IMR-90 (cell line): ENCODE results near the gene EVPL. TPM values are rescaled to one million over a fixed set of nuclear protein-coding genes. Genes with fewer than 3 reads are reported as not detected.

Experiments
- ATAC-seq: fragments of 200-7000 bp; cut with Tn5 transposase; 2 replicates; pipeline ENCODE4 v1.9.1; 2020; ENCODE audit warnings: low read depth, mild to moderate bottlenecking, moderate library complexity
- BruUV-seq: library from RNA; stranded (reverse); fragments of 400-500 nt; replicated peaks from 2 replicates; lab custom pipeline; 2021; lab: Mats Ljungman, UMichigan
- CTCF ChIA-PET: fragments of 300-600 bp; formaldehyde crosslinking; extraction: SDS; loops from one replicate; lab custom pipeline; 2021; ENCODE audit warnings: antibody characterized with exemption; lab: Yijun Ruan, JAX
- POLR2A ChIA-PET: fragments of 300-600 bp; sonication (Branson Sonifier 250); formaldehyde crosslinking; loops from one replicate; lab custom pipeline; 2022; ENCODE audit warnings: antibody characterized with exemption; ENCODE audit not compliant: unreplicated experiment; lab: Charles Lee
- DNase-seq: peaks from one replicate; pipeline ENCODE4 v3.0.0; 2013
- H2AFZ ChIP-seq: replicated peaks from 2 replicates; pipeline ENCODE3; 2013; ENCODE audit warnings: low read length, mild to moderate bottlenecking; ENCODE audit not compliant: poor library complexity
- H2AK5ac ChIP-seq: 2 replicates; pipeline ENCODE4 v1.6.1; 2013; ENCODE audit warnings: low read depth, low read length, inconsistent platforms
- H2AK9ac ChIP-seq: replicated peaks from 2 replicates; pipeline ENCODE3; 2013; ENCODE audit warnings: mild to moderate bottlenecking, low read depth, low read length, moderate library complexity; ENCODE audit not compliant: poor library complexity
- H2BK120ac ChIP-seq: 2 replicates; pipeline ENCODE4 v1.6.1; 2013; ENCODE audit warnings: low read depth, low read length, inconsistent platforms
- H2BK15ac ChIP-seq: 3 replicates; pipeline ENCODE4 v1.6.1; 2013; ENCODE audit warnings: low read depth, low read length, inconsistent platforms
- H2BK20ac ChIP-seq: 2 replicates; pipeline ENCODE4 v1.6.1; 2013; ENCODE audit warnings: low read depth, mild to moderate bottlenecking, inconsistent platforms, low read length, moderate library complexity
- H2BK5ac ChIP-seq: 2 replicates; pipeline ENCODE4 v1.6.1; 2013; ENCODE audit warnings: mild to moderate bottlenecking, low read depth, low read length, inconsistent platforms; ENCODE audit not compliant: poor library complexity, severe bottlenecking
- H3K14ac ChIP-seq: replicated peaks from 2 replicates; pipeline ENCODE4 v1.6.1; 2013; ENCODE audit warnings: low read depth, low read length, inconsistent platforms
- H3K18ac ChIP-seq: 2 replicates; pipeline ENCODE4 v1.6.1; 2013; ENCODE audit warnings: low read depth, low read length, control low read depth
- H3K23ac ChIP-seq: 2 replicates; pipeline ENCODE4 v1.6.1; 2013; ENCODE audit warnings: low read depth, low read length, inconsistent platforms
- H3K27ac ChIP-seq: 2 replicates; pipeline ENCODE4 v1.5.1; 2013; ENCODE audit warnings: mild to moderate bottlenecking, control low read depth, low read length; ENCODE audit not compliant: insufficient read depth
- H3K27me3 ChIP-seq: 2 replicates; pipeline ENCODE4 v1.6.1; 2013; ENCODE audit warnings: low read length; ENCODE audit not compliant: control insufficient read depth, insufficient read depth
- H3K36me3 ChIP-seq: 2 replicates; pipeline ENCODE4 v1.6.1; 2013; ENCODE audit warnings: low read length, mixed read lengths; ENCODE audit not compliant: control insufficient read depth, insufficient read depth
- H3K4ac ChIP-seq: 2 replicates; pipeline ENCODE4 v1.6.1; 2013; ENCODE audit warnings: low read depth, low read length, inconsistent platforms
- H3K4me1 ChIP-seq: 2 replicates; pipeline ENCODE4 v1.6.1; 2013; ENCODE audit warnings: low read length, mixed read lengths; ENCODE audit not compliant: control insufficient read depth, insufficient read depth
- H3K4me2 ChIP-seq: 2 replicates; pipeline ENCODE4 v1.6.1; 2013; ENCODE audit warnings: low read depth, mild to moderate bottlenecking, control low read depth, low read length, moderate library complexity
- H3K4me3 ChIP-seq: 2 replicates; pipeline ENCODE4 v1.5.1; 2013; ENCODE audit warnings: low read depth, mild to moderate bottlenecking, control low read depth, low read length, moderate library complexity; ENCODE audit not compliant: insufficient read depth
- H3K56ac ChIP-seq: 2 replicates; pipeline ENCODE4 v1.6.1; 2013; ENCODE audit warnings: low read length, inconsistent platforms; ENCODE audit not compliant: insufficient read depth; ENCODE audit errors: extremely low read depth
- H3K79me1 ChIP-seq, 2 experiments: 2 replicates each; pipeline ENCODE4 v1.6.1; 2013; ENCODE audit warnings: low read length in 2 of 2, inconsistent platforms in 1 of 2, low read depth in 1 of 2
- H3K9ac ChIP-seq: 2 replicates; pipeline ENCODE4 v1.6.1; 2013; ENCODE audit warnings: low read depth, low read length, control low read depth
- H3K9me1 ChIP-seq: 2 replicates; pipeline ENCODE4 v1.6.1; 2013; ENCODE audit warnings: low read length, inconsistent platforms; ENCODE audit not compliant: insufficient read depth
- H3K9me3 ChIP-seq: 2 replicates; pipeline ENCODE4 v1.6.1; 2013; ENCODE audit warnings: low read length; ENCODE audit not compliant: control insufficient read depth, insufficient read depth
- H4K20me1 ChIP-seq: 2 replicates; pipeline ENCODE4 v1.6.1; 2013; ENCODE audit warnings: low read length, inconsistent platforms; ENCODE audit not compliant: insufficient read depth
- H4K5ac ChIP-seq: 2 replicates; pipeline ENCODE4 v1.6.1; 2013; ENCODE audit warnings: mild to moderate bottlenecking, low read depth, low read length, control low read depth
- H4K8ac ChIP-seq, 2 experiments: 2 replicates each; pipeline ENCODE4 v1.6.1; 2013; ENCODE audit warnings: low read depth in 2 of 2, low read length in 2 of 2, control low read depth in 1 of 2, inconsistent platforms in 1 of 2
- H4K91ac ChIP-seq: 2 replicates; pipeline ENCODE4 v1.6.1; 2013; ENCODE audit warnings: low read depth, low read length, inconsistent platforms; ENCODE audit not compliant: insufficient read depth
- BHLHE40 ChIP-seq: fragments of 150-350 bp; IDR thresholded peaks from 2 replicates; pipeline ENCODE4 v1.6.1; 2016; ENCODE audit warnings: mild to moderate bottlenecking, low read depth, low read length
- CEBPB ChIP-seq: IDR thresholded peaks from 2 replicates; pipeline ENCODE4 v1.6.1; 2012; ENCODE audit warnings: low read depth, low read length, improper control_type of control experiment
- CHD1 ChIP-seq: IDR thresholded peaks from 2 replicates; pipeline ENCODE4 v1.6.1; 2012; ENCODE audit warnings: low read depth, low read length, improper control_type of control experiment
- CTCF ChIP-seq: conservative IDR thresholded peaks from 2 replicates; pipeline ENCODE4 v1.5.1; 2012; ENCODE audit warnings: mild to moderate bottlenecking, low read depth, low read length, improper control_type of control experiment
- ELK1 ChIP-seq: fragments of 150-350 bp; IDR thresholded peaks from 2 replicates; pipeline ENCODE4 v1.6.1; 2016; ENCODE audit warnings: low read depth, mild to moderate bottlenecking, low read length, moderate library complexity, borderline replicate concordance
- FOS ChIP-seq: fragments of 150-350 bp; IDR thresholded peaks from 2 replicates; pipeline ENCODE4 v1.6.1; 2016; ENCODE audit warnings: low read depth, low read length
- MAZ ChIP-seq: IDR thresholded peaks from 2 replicates; pipeline ENCODE4 v1.6.1; 2012; ENCODE audit warnings: low read depth, mild to moderate bottlenecking, low read length, improper control_type of control experiment, moderate library complexity, borderline replicate concordance
- RAD21 ChIP-seq: IDR thresholded peaks from 2 replicates; pipeline ENCODE4 v1.6.1; 2012; ENCODE audit warnings: low read length, improper control_type of control experiment
- RFX5 ChIP-seq: IDR thresholded peaks from 2 replicates; pipeline ENCODE4 v1.8.0; 2012; ENCODE audit warnings: low read depth, mild to moderate bottlenecking, low read length, moderate library complexity
- SMC3 ChIP-seq: fragments of 150-350 bp; IDR thresholded peaks from 2 replicates; pipeline ENCODE4 v1.6.1; 2016; ENCODE audit warnings: low read depth, mild to moderate bottlenecking, antibody characterized with exemption, low read length, moderate library complexity
- WGBS, 2 experiments: methylation state at CpG; one replicate each; pipeline versions ENCODE4 v1.1.5 to v1.1.7; 2013; ENCODE audit warnings: missing lambda C conversion rate in 2 of 2; ENCODE audit not compliant: insufficient read length in 1 of 2; ENCODE audit errors: extremely low coverage in 2 of 2; 5-methylcytosine and 5-hydroxymethylcytosine counted together
- dilution Hi-C: fragments of 300-500 bp; cut with HindIII; formaldehyde crosslinking; loops from one replicate; pipeline ENCODE4 v1.14.3; 2018; ENCODE audit warnings: low sequenced_read_pairs; ENCODE audit not compliant: unreplicated experiment
- in situ Hi-C: fragments of 300-500 bp; cut with MboI; formaldehyde crosslinking; loops from 3 replicates; pipeline ENCODE4 v1.14.3; 2019; ENCODE audit warnings: low sequenced_read_pairs, inconsistent platforms, mixed read lengths
- intact Hi-C: fragments of 100-400 bp; cut with micrococcal nuclease; formaldehyde crosslinking; loops from 2 replicates; pipeline ENCODE4 v1.10.0; 2022
- polyA plus RNA-seq, 3 experiments: library from polyadenylated mRNA; depleted of rRNA; stranded (reverse); fragments of >200 nt; gene quantifications; 2 replicates each; pipeline ENCODE4 v1.2.3, GENCODE V29; 2012; ENCODE audit warnings: low replicate concordance in 1 of 3
- total RNA-seq: library from RNA; depleted of rRNA; stranded (reverse); fragments of >200 nt; gene quantifications from 2 replicates; pipeline ENCODE4 v1.2.3, GENCODE V29; 2012

EVPL gene
- total and polyA plus RNA-seq, 2 of the 4 experiments (the other 2 are of a cell fraction): not detected

- no peak for TF ChIP-seq CEBPB
Measured at GRCh38 chr17:76000755-76001521, 26.2 kb downstream of the EVPL start, which contains the start of gene CDK3 (continued).

GRCh38 chr17:76000016-76000754 lies 26.9 kb downstream of the EVPL start:
- DNase-seq: peak; percentile 16

More at GRCh38 chr17:76000016-76000754, 26.9 kb downstream of the EVPL start:
- no peak overlapping the region for H4K5ac ChIP-seq
- no peak overlapping the region for H3K14ac ChIP-seq
- no peak overlapping the region for H4K91ac ChIP-seq
- no peak overlapping the region for H3K4ac ChIP-seq
- H2AK5ac ChIP-seq: no peak overlapping the region
- no peak overlapping the region for H3K56ac ChIP-seq
- H3K27me3 ChIP-seq: no peaks in the 10 kb centered on the region
- no peak overlapping the region for H2BK120ac ChIP-seq
- WGBS, 2 experiments: 81% methylated on average over 5 of the region's 31 CpGs; no CpG with 5 or more reads in 1 of the 2 experiments
- TF ChIP-seq CEBPB: no peak
- no peak for TF ChIP-seq FOS
- TF ChIP-seq MAZ: no peak
- TF ChIP-seq RAD21: peak; percentile 65
- no peak for TF ChIP-seq RFX5
- no peak for TF ChIP-seq CHD1
- peak; percentile 66 for TF ChIP-seq CTCF
- TF ChIP-seq BHLHE40: no peak
- TF ChIP-seq SMC3: peak; percentile 41; the same call in 1 of the 2 replicates
- TF ChIP-seq ELK1: no peak
- no peak overlapping the region for H3K23ac ChIP-seq
- no peak overlapping the region for H4K8ac ChIP-seq
- no peak overlapping the region for H2BK5ac ChIP-seq
- in situ Hi-C loops: no loop called here
- dilution Hi-C loops: no loop called here
- BruUV-seq: no TSS peak
- no peaks in the 10 kb centered on the region for H3K9me3 ChIP-seq
- H3K4me2 ChIP-seq: no peak overlapping the region
- no peak overlapping the region for H2AK9ac ChIP-seq
- peaks cover 11% of the 10 kb centered on the region for H3K4me1 ChIP-seq
- ATAC-seq: peak; percentile 72
- CTCF ChIA-PET: interaction anchor here (0.6 to 1.3 kb wide), 2 partner anchors 95 to 394 kb away, joined by 4 read pairs; no protein-coding TSS in a partner anchor
- no peak overlapping the region for H2BK20ac ChIP-seq
- peaks cover 7% of the 10 kb centered on the region; the same call in 1 of the 2 replicates for H3K9me1 ChIP-seq
- H3K36me3 ChIP-seq: peaks cover 7% of the 10 kb centered on the region; the same call in 1 of the 2 replicates
- H3K4me3 ChIP-seq: no peak overlapping the region
- no peak overlapping the region for H3K27ac ChIP-seq
- H2AFZ ChIP-seq: no peak overlapping the region
- no peak overlapping the region for H2BK15ac ChIP-seq
- no peak overlapping the region for H3K9ac ChIP-seq
- H3K18ac ChIP-seq: no peak overlapping the region
- POLR2A ChIA-PET: no interaction called here
- intact Hi-C loops: no loop called here
- peaks cover 0 to 7% of the 10 kb centered on the region in 2 experiments; a peak in 1 of 4 replicates for H3K79me1 ChIP-seq
- no peaks in the 10 kb centered on the region for H4K20me1 ChIP-seq
